HG03457 (cell line): ENCODE results near the gene DNAH17.

Experiments used
- ATAC-seq: cut with Tn5 transposase; IDR thresholded peaks from one replicate; pipeline ENCODE4 v1.9.1; 2021; ENCODE audit warnings: moderate number of reproducible peaks; ENCODE audit not compliant: unreplicated experiment

DNAH17 gene

GRCh38 chr17:78433780-78434335, 143.3 kb downstream of the DNAH17 start:
- no peak for ATAC-seq

DNA sequence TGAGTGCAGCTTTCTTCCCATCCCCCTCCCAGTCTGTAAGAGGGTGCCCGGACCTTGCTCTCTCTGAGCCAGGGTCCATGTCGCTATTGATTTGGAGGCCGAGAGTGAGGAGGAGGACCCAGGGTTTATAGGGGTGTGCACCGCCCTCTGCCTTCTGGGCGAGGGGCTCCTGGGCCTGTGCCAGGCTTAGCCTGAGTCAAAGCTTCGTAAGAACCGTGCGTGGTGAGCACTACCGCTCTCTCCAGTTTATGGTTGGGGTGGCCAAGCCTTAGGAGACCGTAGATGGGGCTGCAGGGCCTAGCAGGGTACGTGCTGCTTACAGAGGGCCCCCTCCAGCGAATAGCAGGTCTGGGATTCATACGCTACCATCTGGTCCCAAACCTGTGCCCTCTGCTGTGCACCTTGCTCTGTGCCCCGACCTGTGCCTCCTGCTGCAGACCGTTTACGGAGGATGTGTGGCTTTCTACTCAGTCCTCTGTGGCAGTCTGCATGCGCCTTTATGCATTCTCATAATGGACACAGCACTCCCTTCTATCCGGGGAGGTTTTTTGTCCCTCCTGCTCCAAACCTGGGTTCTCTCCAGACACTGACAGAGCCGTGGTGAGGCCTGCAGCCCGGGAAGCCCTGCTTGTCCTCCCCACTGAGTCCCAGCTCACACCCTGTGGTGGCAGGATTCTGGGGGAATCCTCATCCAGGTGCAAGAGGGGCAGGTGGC, 144.0 kb downstream of the DNAH17 start:
- ATAC-seq = no peak

DNA sequence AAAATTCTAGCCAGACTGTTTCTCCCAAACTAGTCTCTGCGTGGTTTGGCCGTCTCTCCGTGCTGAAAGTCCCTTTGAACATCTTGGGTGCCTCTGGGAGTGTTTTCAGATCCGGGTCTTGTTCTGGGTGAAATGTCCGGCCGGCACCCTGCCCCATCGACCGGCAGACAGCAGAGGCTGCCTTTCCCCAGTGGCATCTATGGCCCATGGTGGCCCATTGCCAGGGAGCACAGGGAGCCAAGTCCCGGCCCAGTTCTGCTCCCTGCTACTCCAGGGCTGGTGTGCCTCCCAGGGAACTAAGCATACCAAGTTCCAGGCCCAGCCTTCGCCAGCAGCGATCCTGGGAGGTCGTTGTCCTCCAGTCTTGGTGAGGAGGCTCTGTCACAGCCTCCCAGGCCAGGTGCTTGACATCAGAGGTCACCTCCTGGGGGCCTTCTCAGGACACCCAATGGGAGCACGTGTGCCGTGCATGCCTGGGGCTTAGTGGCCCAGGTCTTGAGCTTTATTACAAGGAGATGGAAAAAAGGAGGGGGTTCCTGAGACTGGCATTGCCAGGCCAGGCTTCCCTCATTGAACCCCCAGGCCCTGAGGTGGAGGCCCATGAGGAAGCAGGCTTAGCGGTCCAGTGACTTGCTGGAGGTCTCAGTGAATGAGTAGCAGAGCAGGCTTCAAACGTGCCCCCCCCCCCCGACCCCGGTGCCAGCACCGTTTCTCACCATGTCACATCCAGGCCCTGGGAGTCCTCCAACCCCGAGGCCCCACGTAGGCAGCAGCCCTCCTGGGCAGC, 144.8 kb downstream of the DNAH17 start:
- ATAC-seq = no peak

GRCh38 chr17:78431692-78431958, 145.6 kb downstream of the DNAH17 start:
- ATAC-seq = no peak

- no peak for ATAC-seq
Measured at GRCh38 chr17:78430892-78431691, 146.1 kb downstream of the DNAH17 start.

DNA sequence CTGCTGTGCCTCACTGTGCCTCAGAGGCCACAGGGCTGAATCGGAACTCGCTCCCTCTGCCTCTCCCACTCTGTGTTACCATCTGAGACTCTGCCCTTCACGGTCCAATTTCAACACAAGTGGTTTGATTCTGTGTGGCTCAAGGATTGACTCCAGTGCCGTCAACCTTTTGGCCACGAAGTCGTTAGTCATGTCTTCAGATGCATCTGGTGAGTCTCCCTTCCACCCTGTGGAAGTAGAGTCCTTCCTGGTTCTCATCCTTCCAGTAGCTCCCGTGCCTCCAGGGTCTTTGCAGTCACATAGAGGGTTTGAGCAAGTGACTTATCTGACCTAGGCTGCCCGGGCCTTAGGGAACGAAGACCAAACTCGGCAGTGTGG, 147.6 kb downstream of the DNAH17 start:
- no peak for ATAC-seq

DNA sequence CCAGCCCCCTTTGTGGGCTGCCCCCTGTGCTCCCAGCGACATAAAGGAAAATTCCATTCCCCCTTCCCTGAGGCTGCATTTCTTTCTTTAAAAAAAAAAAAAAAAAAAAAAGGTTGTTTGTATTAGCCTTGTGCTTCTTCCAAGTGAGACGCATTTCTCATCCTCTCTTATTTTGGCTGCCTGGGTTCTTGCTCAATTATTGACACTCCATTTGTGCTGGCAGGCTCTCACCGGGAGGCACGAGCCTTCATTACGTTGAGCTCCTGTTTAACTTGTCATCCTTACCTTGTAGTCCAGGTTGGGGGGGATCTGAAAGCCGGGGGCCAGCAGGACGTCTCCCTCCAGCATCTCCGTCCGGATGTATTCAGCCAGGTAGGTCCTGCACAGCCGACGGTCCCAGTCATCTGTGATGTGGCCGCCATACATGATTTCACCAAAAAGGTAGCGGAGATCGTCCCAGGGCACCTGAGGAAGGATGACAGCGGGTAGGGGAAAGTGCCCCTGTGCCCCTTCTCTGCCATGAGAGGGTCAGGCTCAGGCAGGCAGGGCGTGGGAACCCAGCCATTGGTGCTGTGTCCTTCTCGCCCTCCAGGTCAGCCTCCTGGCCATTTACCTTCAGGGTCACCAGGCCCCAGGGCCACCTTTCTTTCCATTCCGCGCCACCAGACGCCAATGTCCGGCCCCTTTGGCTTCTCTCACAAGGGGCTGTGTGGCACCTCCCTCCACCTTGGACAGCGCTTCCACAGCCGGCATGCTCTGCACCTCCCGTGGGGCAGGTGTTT, 148.2 kb downstream of the DNAH17 start:
- ATAC-seq = no peak

- ATAC-seq = no peak
Measured at GRCh38 chr17:78428025-78428575, 149.1 kb downstream of the DNAH17 start.

DNA sequence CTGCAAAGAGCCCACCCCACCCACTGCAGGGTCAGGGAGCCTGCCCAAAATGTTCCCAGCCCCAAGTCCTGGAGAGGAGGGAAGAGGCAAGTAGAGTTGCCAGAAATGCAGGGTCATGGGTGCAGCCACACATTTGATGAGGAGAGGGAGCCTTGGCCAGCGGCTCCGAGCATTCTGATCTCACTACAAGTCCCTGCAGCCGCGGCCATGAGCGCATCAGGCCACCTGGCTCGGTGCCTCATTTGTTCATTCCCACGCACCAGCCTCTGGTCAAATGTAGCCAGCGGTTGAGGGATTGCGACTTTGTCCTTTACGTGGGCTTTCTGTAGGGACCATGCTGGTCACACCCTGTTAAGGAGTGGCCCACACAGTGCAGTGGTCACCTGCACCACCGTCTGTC, 150.1 kb downstream of the DNAH17 start:
- ATAC-seq = no peak

DNA sequence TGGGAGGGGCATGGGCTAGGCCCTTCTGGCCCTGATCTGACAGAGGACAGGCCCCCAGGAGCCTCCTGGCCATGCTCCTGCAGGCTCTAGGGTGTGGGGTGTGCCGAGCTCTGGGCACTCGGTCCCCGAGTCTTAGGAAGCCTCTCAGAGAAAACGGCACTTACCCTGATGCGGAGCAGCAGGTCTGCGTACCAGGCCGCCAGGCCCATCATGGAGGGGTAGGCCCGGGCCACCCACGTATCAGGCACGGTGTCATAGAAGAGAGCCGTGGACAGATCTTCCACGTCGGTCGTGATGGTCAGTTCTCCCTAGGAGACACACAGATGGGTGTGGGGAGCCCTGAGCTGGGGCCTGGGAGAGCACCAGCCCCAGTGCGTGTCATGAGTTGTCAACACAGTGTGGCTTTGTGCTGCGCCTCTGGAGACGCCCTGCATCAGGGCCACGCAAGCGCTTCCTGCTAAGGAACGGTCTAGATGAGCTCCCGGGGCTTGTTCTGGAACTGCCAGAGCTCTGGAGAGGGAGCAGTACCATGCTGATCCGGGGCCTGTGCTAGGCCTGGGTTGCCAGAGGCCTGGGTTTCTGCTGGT, 150.8 kb downstream of the DNAH17 start:
- no peak for ATAC-seq

DNA sequence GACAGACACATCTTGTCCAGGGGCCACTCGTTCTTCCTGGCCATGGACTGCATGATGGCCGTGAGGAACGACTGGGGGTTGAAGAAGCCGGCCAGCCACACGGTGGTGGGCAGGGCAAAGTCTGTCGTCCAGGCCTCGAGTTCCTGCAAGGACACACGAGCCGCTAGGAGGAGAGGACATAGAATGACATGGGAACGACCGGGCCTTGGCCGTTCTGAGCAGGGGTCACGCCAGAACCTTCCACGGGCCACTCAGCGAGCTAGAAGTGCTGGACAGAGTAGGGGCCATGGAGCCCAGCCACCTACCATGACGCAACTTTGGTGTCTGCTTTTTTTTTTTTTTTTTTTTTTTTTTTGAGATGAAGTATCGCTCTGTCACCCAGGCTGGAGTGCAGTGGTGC, 151.8 kb downstream of the DNAH17 start:
- no peak for ATAC-seq

DNA sequence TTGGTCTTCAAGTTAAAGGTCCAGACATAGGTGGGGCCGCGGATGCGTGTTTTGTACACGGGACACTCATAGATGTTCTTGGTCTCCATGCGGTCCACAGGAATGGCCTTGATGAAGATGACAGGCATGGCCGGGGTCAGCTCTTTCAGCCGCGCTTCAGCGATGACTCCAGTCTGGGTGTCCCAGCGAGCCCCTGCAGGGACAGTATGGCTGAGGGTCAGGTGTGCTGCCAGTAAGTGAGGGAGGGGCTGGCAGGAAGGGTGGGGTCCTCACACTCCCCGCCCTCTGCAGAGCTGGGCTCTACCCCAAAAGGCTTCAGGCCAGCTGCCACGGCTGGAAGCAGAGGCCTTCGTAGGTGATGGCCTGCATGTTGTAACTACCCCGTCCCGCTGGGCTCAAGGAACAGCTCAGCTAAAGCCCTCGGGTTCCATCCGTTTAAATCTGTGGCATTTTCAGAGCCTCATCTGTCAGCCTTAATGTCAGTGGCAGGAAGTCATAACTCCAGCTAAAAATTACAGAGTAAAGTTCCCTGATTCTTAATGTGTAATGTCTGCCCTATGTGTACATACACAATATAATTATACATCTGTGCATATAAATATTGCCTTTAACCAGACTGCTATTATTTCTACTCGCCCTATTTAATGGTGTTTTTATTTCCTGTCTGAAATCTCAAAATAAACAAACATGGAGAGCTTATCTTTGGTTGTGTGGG, 153.1 kb downstream of the DNAH17 start:
- no peak for ATAC-seq

- ATAC-seq = no peak
Measured at GRCh38 chr17:78422872-78423588, 154.2 kb downstream of the DNAH17 start.

GRCh38 chr17:78422267-78422605, 155.0 kb downstream of the DNAH17 start:
- no peak for ATAC-seq

- no peak for ATAC-seq
Measured at GRCh38 chr17:78421534-78422266, 155.5 kb downstream of the DNAH17 start.

- ATAC-seq = no peak
Measured at GRCh38 chr17:78421084-78421533, 156.1 kb downstream of the DNAH17 start.

GRCh38 chr17:78419970-78420815, 157.0 kb downstream of the DNAH17 start:
- ATAC-seq = no peak
